PC-3 (cell line): ENCODE results near the gene IL17RD.

Experiments
- CTCF ChIP-seq: fragments of 300-600 bp; sonication (generic); conservative IDR thresholded peaks from 2 replicates; pipeline ENCODE4 v1.5.1; 2017; ENCODE audit warnings: antibody characterized with exemption, low read depth, mild to moderate bottlenecking, low read length
- EZH2 ChIP-seq: fragments of 300-600 bp; sonication (generic); IDR thresholded peaks from one replicate; pipeline ENCODE4 v1.6.1; 2017; ENCODE audit warnings: antibody characterized with exemption, mild to moderate bottlenecking, low read length; ENCODE audit not compliant: unreplicated experiment

- TF ChIP-seq CTCF (no peak), EZH2 (no peak)
These were observed 24.3 kb downstream of the IL17RD start for GRCh38 chr3:57140894-57141293.
